GM18499 (cell line): ENCODE results near the gene SRGAP1.
"Not testable (repeated sequence)": the region's sequence is repeated elsewhere in the genome, so short reads cannot be mapped to it uniquely, and the experiment has no call there.

Source experiments
- ATAC-seq: cut with Tn5 transposase; IDR thresholded peaks from one replicate; pipeline ENCODE4 v1.9.1; 2021; ENCODE audit warnings: moderate number of reproducible peaks; ENCODE audit not compliant: insufficient read depth, unreplicated experiment

The SRGAP1 gene

GRCh38 chr12:63864454-63864706 is 19.9 kb downstream of the SRGAP1 start:
- ATAC-seq, result no peak

- no peak for ATAC-seq
These were observed 20.9 kb downstream of the SRGAP1 start for GRCh38 chr12:63865448-63865847.

- ATAC-seq, result no peak
These were observed 22.6 kb downstream of the SRGAP1 start for GRCh38 chr12:63867053-63867452.

- ATAC-seq, result no peak
These were observed 25.2 kb downstream of the SRGAP1 start for GRCh38 chr12:63869656-63870055.

- ATAC-seq, result no peak
These were observed 26.3 kb downstream of the SRGAP1 start for GRCh38 chr12:63870838-63871237.

GRCh38 chr12:63874897-63875480 is 30.5 kb downstream of the SRGAP1 start:
- ATAC-seq, result no peak

DNA sequence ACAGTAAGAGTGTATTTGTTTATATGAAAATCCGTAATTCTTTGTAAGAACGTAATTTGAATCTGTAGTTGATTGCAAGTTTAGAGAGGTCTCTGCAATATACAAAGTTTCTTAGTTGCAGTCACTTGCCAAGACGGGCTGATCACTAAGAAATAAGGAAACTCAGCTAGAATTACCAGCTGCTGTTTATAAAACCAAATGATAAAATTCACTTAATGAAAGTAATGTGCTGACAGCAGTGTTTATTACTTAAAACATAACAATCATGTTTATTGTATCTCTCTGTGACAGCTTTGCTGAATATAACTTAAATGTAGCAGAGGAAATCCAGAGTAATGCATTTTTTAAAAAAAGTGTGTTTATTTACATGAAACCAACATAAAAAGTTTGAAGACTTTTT is 31.2 kb downstream of the SRGAP1 start:
- no peak for ATAC-seq

DNA sequence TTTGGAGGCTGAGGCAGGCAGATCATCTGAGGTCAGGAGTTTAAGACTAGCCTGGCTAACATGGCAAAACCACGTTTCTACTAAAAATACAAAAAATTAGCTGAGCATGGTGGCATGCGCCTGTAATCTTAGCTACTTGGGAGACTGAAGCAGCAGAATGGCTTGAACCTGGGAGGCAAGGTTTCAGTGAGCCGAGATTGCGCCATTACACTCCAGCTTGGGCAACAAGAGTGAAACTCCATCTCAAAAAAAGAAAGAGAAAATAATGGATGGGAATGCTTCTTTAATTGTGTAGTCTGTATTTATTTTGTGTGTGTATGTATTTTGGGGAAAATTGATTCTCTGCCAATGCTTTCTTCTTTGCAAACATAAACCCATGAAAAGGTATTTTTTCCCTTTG is 32.5 kb downstream of the SRGAP1 start:
- ATAC-seq, result no peak

GRCh38 chr12:63877693-63878092 is 33.2 kb downstream of the SRGAP1 start:
- no peak for ATAC-seq

GRCh38 chr12:63880235-63880634 is 35.7 kb downstream of the SRGAP1 start:
- not testable (repeated sequence) for ATAC-seq

DNA sequence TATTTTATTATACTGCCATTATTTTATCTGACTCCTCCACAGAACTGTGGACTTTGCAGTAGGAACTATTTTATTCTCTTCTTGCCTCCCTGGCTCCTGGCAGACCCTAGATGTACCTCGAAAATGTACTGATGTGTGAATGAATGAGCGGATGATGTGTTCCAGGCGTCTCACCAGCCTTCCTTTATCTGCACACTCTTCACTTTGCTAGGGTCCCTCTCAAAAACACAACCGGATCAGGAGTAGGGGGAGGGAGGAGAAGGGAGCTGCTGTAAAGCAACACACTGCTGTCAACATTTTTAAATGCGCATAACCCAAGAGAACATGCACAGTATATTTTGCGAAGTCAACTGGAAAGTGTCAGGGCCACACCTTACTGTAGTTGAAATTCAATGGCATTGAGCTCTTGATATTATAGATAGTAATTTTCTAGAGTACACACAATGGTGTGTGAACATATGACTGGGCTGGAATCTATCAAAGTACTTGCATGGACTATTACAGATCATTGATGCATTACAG is 36.3 kb downstream of the SRGAP1 start:
- no peak for ATAC-seq

DNA sequence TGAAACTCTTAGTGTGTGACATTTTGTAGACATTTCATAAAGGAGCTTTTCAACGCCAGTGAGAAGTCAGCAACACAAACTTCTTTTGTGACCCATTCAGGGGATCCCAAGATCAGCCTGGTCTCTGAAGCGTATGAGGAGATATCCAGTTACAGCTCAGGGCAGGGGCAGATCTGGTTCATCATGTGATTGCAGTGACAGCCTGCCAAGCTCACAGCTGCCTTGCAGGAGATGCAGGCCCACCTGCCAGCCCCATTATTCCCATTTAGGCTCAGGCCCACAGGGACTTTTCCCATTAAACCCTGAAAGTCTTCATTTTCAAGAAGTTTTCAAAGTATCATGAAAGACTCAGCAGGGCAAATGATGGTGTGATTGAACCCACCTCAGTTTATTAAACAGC is 38.3 kb downstream of the SRGAP1 start:
- no peak for ATAC-seq

- ATAC-seq, result no peak
These were observed 40.9 kb downstream of the SRGAP1 start for GRCh38 chr12:63885401-63885800.

DNA sequence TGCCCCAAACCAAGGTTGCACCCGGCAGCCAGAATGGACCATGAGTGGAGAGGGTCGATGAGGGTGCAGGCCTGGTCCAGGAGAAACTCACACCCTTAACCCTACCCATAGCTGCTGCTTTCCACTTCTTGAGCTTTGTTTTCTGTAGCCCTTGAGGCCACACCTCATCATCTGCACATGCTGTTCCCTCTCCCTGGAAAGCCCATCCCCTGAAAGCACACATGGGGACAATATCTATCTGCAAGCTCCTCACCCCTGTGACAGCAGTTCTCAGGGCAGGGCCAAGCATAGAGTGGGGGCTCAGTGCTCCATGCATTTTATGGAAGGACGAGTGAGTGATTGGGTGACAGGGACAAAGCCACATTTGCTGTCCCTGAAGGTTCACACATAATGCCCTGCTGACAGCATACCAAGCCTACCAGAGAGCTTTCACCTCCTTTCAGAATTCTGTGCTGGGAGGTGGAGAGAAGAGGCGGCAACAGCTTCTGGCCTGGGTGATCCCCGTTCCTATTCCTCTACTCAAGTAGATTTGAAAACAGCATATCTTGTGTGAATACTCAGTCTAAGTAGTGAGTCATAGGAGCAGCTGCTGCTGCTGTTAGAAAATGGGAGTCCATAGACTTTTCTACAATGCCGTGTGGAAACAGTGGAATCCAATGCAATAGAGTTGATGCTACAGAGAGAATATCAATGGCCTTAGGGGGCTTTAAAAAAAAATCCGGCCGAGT is 44.6 kb downstream of the SRGAP1 start:
- no peak for ATAC-seq

DNA sequence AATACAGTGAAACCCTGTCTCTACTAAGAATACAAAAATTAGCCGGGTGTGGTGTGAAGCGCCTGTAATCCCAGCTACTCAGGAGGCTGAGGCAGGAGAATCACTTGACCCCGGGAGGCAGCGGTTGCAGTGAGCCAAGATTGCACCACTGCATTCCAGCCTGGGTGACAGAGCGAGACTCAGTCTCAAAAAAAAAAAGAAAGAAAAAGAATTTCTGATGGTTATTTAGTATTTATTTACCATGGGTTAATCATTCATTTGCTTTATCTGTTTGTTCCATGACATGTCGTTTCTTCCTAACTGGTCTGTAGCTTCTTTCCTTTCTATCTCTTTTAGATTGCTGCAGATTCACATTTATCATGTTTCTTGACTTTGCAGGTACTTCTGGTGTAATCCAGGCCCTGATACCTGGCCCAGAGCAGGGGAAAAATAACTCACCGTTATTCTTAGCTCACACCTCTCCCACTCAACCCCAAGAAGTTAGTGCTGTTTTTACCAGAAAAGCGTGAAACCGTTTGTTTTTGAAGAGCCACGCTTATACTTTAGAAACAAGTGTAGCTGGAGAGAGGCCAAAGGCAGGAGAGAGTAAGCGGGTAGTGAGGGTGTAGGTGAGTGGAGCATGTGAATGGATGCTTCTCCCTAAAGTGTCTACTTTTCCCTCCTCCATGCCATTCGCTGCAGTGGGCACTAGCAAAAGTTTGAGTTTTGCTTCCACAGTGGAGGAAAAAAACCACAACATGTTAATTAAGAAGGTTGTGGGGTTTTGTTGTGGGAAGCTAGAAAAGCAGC is 45.4 kb downstream of the SRGAP1 start:
- no peak for ATAC-seq

- ATAC-seq, result no peak
These were observed 48.7 kb downstream of the SRGAP1 start for GRCh38 chr12:63893170-63893569.

GRCh38 chr12:63894132-63894531 is 49.6 kb downstream of the SRGAP1 start:
- ATAC-seq, result no peak

GRCh38 chr12:63895841-63896240 is 51.3 kb downstream of the SRGAP1 start:
- ATAC-seq, result no peak

- no peak for ATAC-seq
These were observed 53.4 kb downstream of the SRGAP1 start for GRCh38 chr12:63897931-63898330.

- no peak for ATAC-seq
These were observed 54.4 kb downstream of the SRGAP1 start for GRCh38 chr12:63898764-63899337.

DNA sequence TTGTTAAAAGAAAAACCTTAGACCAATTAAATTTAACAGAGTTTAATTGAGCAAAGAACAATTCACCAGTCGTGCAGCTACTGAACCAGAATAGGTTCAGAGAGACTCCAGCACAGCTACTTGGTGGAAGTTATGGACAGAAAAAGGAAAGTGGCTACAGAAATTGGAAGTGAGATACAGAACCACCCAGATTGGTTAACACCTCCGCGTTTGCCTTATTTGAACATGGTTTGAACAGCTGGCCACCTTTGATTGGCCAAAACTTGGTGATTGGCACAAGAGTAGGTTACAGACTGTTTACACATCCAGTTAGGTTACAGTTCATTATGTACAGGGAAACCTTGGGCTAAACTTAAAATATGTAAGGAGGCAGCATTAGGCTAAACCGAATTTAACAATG is 54.9 kb downstream of the SRGAP1 start:
- no peak for ATAC-seq
